Measurements from ENCODE around the gene PARK7. TPM values are rescaled to one million over a fixed set of nuclear protein-coding genes. Genes with fewer than 3 reads are reported as not detected.

PARK7 gene
- total RNA-seq, 1 experiment from 2014 or later: 370 TPM

GRCh38 chr1:7994827-7995226 lies 33.3 kb downstream of the PARK7 start:
- ChIA-PET POLR2A (no interaction called here), RAD21 (ENCODE audit: low non-redundant PET in 1 of 2, low total read pairs in 2 of 2, uncharacterized antibody in 2 of 2, unreplicated experiment in 2 of 2) (no interaction called here), CTCF (no interaction called here)
- ATAC-seq (no peak), DNase-seq (ENCODE audit: low read depth, low spot score) (no peak)
- Histone ChIP-seq H3K4me3 (replicated peaks in 1 of 2; ENCODE audit: low read depth in 1 of 2, low read length in 2 of 2) (no peak overlapping the region), H3K9me3 (ENCODE audit: control insufficient read depth in 1 of 2, insufficient read depth in 1 of 2, low read depth in 1 of 2, low read length in 2 of 2) (no peaks in the 10 kb centered on the region), H3K79me2 (ENCODE audit: insufficient read depth, low read length) (no peaks in the 10 kb centered on the region), H4K20me1 (ENCODE audit: insufficient read depth) (no peaks in the 10 kb centered on the region), H3K9ac (ENCODE audit: low read length) (no peak overlapping the region), H3K4me1 (ENCODE audit: control insufficient read depth in 1 of 2, insufficient read depth in 2 of 2, low read length in 2 of 2) (no peaks in the 10 kb centered on the region; a peak in 1 of 4 replicates), H2AFZ (ENCODE audit: low read depth, low read length, poor library complexity, severe bottlenecking) (no peak overlapping the region), H3K36me3 (ENCODE audit: control insufficient read depth in 1 of 2, insufficient read depth in 2 of 2, low read length in 2 of 2) (no peaks in the 10 kb centered on the region; a peak in 1 of 4 replicates), H3K9me2 (ENCODE audit: insufficient read depth) (no peaks in the 10 kb centered on the region), H3K27me3 (ENCODE audit: insufficient read depth, low read length) (no peaks in the 10 kb centered on the region), H3K27ac (ENCODE audit: low read depth, low read length) (no peak overlapping the region), H3K4me2 (ENCODE audit: low read length) (no peak overlapping the region)
- no TSS peak for BruUV-seq (replicated peaks)
- TF ChIP-seq ZNF274 (IDR thresholded peaks at IDR 0.05; ENCODE audit: low read depth, low read length) (no peak), RAD21 (IDR thresholded peaks at IDR 0.05; ENCODE audit: low read depth) (no peak), POLR2A (IDR thresholded peaks at IDR 0.05; ENCODE audit: borderline replicate concordance, extremely low read depth, insufficient read depth, insufficient read length) (no peak), POLR2AphosphoS5 (IDR thresholded peaks at IDR 0.05; ENCODE audit: low read depth, low read length) (no peak), YY1 (IDR thresholded peaks at IDR 0.05; ENCODE audit: extremely low read depth, insufficient replicate concordance, low read depth, low read length) (no peak), TCF7L2 (IDR thresholded peaks at IDR 0.05; ENCODE audit: borderline replicate concordance, extremely low read depth, insufficient read depth, insufficient read length) (no peak), EZH2phosphoT487 (IDR thresholded peaks at IDR 0.05; ENCODE audit: borderline replicate concordance) (no peak), ATF3 (IDR thresholded peaks at IDR 0.05) (no peak), ELF1 (IDR thresholded peaks at IDR 0.05; ENCODE audit: borderline replicate concordance, low read depth) (no peak), CBX3 (IDR thresholded peaks at IDR 0.05; ENCODE audit: low read depth) (no peak), JUND (IDR thresholded peaks at IDR 0.05) (no peak), SRF (IDR thresholded peaks at IDR 0.05; ENCODE audit: low read depth) (no peak)
- intact Hi-C loops (cut with micrococcal nuclease): no loop called here

DNA sequence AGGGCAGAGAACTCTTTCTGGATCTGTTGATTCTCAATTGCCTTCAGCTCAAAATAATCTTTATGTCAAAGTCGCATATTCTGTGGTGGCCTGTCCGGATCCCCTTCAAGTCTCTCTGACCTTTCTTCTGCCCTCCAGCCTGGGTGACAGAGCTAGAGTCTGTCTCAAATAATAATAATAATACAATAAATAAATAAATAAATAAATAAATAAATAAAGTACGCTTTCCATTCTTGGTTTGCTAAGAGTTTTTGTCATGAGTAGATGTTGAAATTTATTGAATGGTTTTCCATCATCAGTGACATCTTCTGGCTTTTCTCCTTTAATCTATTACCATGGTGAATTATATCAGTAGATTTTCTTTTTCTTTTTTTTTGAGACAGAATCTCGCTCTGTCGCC lies 33.9 kb downstream of the PARK7 start:
- no peak for DNase-seq (ENCODE audit: low read depth, low spot score)
- Histone ChIP-seq H2AFZ (ENCODE audit: low read depth, low read length, poor library complexity, severe bottlenecking) (no peak overlapping the region), H3K4me2 (ENCODE audit: low read length) (no peak overlapping the region), H3K4me3 (replicated peaks in 1 of 2; ENCODE audit: low read depth in 1 of 2, low read length in 2 of 2) (no peak overlapping the region), H3K9me3 (ENCODE audit: control insufficient read depth in 1 of 2, insufficient read depth in 1 of 2, low read depth in 1 of 2, low read length in 2 of 2) (no peaks in the 10 kb centered on the region), H3K27me3 (ENCODE audit: insufficient read depth, low read length) (no peaks in the 10 kb centered on the region), H3K9me2 (ENCODE audit: insufficient read depth) (no peaks in the 10 kb centered on the region), H3K79me2 (ENCODE audit: insufficient read depth, low read length) (no peaks in the 10 kb centered on the region), H4K20me1 (ENCODE audit: insufficient read depth) (no peaks in the 10 kb centered on the region), H3K36me3 (ENCODE audit: control insufficient read depth in 1 of 2, insufficient read depth in 2 of 2, low read length in 2 of 2) (no peaks in the 10 kb centered on the region; a peak in 1 of 4 replicates), H3K4me1 (ENCODE audit: control insufficient read depth in 1 of 2, insufficient read depth in 2 of 2, low read length in 2 of 2) (no peaks in the 10 kb centered on the region; a peak in 1 of 4 replicates), H3K27ac (ENCODE audit: low read depth, low read length) (no peak overlapping the region), H3K9ac (ENCODE audit: low read length) (no peak overlapping the region)
- POLR2A ChIA-PET: no interaction called here
- intact Hi-C loops (cut with micrococcal nuclease): no loop called here
- TF ChIP-seq POLR2A (IDR thresholded peaks at IDR 0.05; ENCODE audit: borderline replicate concordance, extremely low read depth, insufficient read depth, insufficient read length) (no peak), YY1 (IDR thresholded peaks at IDR 0.05; ENCODE audit: extremely low read depth, insufficient replicate concordance, low read depth, low read length) (no peak), FOSL1 (IDR thresholded peaks at IDR 0.05; ENCODE audit: low read depth) (no peak), CTCF (IDR thresholded peaks at IDR 0.05 in 2 of 3, conservative IDR thresholded peaks at IDR 0.05 in 1 of 3; ENCODE audit: borderline replicate concordance in 1 of 3, insufficient read depth in 1 of 3, low read depth in 2 of 3, low read length in 2 of 3) (no peak), ZFX (IDR thresholded peaks at IDR 0.05) (no peak), POLR2AphosphoS5 (IDR thresholded peaks at IDR 0.05; ENCODE audit: low read depth, low read length) (no peak), JUND (IDR thresholded peaks at IDR 0.05) (no peak), ELF1 (IDR thresholded peaks at IDR 0.05; ENCODE audit: borderline replicate concordance, low read depth) (no peak), ATF3 (IDR thresholded peaks at IDR 0.05) (no peak), SIN3A (IDR thresholded peaks at IDR 0.05; ENCODE audit: low read depth) (no peak)
- ATAC-seq: no peak
- RAD21 ChIA-PET (ENCODE audit: low non-redundant PET in 1 of 2, low total read pairs in 2 of 2, uncharacterized antibody in 2 of 2, unreplicated experiment in 2 of 2): no interaction called here
- CTCF ChIA-PET: no interaction called here
- BruUV-seq (replicated peaks): no TSS peak
